ENCODE results near the gene ENTHD1.

The ENTHD1 gene

GRCh38 chr22:39729141-39729934, 164.2 kb downstream of the ENTHD1 start:
- DNase-seq, result no peak

- DNase-seq, result no peak
Observed at GRCh38 chr22:39728236-39728860, 165.2 kb downstream of the ENTHD1 start.

- DNase-seq, result no peak
Observed at GRCh38 chr22:39727541-39727940, 166.0 kb downstream of the ENTHD1 start.

GRCh38 chr22:39725351-39726035, 168.1 kb downstream of the ENTHD1 start:
- DNase-seq, result no peak

- DNase-seq, result no peak
Observed at GRCh38 chr22:39724857-39725256, 168.7 kb downstream of the ENTHD1 start.

GRCh38 chr22:39724390-39724789, 169.2 kb downstream of the ENTHD1 start:
- DNase-seq, result peak; percentile 2

GRCh38 chr22:39723899-39724351, 169.6 kb downstream of the ENTHD1 start:
- no peak for DNase-seq

- no peak for DNase-seq
Observed at GRCh38 chr22:39723463-39723862, 170.1 kb downstream of the ENTHD1 start.

- no peak for DNase-seq
Observed at GRCh38 chr22:39722501-39722900, 171.1 kb downstream of the ENTHD1 start.

- no peak for DNase-seq
Observed at GRCh38 chr22:39722032-39722325, 171.6 kb downstream of the ENTHD1 start.

- DNase-seq, result no peak
Observed at GRCh38 chr22:39721206-39722031, 172.1 kb downstream of the ENTHD1 start.

GRCh38 chr22:39719559-39720450, 173.8 kb downstream of the ENTHD1 start:
- no peak for DNase-seq

GRCh38 chr22:39718921-39719475, 174.6 kb downstream of the ENTHD1 start:
- no peak for DNase-seq

GRCh38 chr22:39718206-39718605, 175.4 kb downstream of the ENTHD1 start:
- no peak for DNase-seq

GRCh38 chr22:39717099-39717498, 176.5 kb downstream of the ENTHD1 start:
- DNase-seq, result no peak

- no peak for DNase-seq
Observed at GRCh38 chr22:39716534-39716933, 177.0 kb downstream of the ENTHD1 start.

GRCh38 chr22:39715778-39716495, 177.6 kb downstream of the ENTHD1 start:
- DNase-seq, result no peak

GRCh38 chr22:39714321-39714720, 179.2 kb downstream of the ENTHD1 start:
- DNase-seq, result no peak

GRCh38 chr22:39713799-39714290, 179.7 kb downstream of the ENTHD1 start:
- DNase-seq, result no peak

GRCh38 chr22:39712751-39713525, 180.6 kb downstream of the ENTHD1 start:
- DNase-seq, result no peak

Measured in NCI-H1048 (cell line).